Activated CD8-positive, alpha-beta memory T cell treated with anti-CD3 and anti-CD28 coated beads for 48 hours (primary cell): ENCODE data around the gene LGALS7B.
"Not testable (repeated sequence)": the region's sequence is repeated elsewhere in the genome, so short reads cannot be mapped to it uniquely, and the experiment has no call there.

Experiments
- DNase-seq, 3 experiments: peaks; one replicate each; pipeline ENCODE4 v3.0.0-alpha.2; 2020; ENCODE audit warnings: low read depth in 2 of 3, low spot score in 2 of 3

LGALS7B gene

DNA sequence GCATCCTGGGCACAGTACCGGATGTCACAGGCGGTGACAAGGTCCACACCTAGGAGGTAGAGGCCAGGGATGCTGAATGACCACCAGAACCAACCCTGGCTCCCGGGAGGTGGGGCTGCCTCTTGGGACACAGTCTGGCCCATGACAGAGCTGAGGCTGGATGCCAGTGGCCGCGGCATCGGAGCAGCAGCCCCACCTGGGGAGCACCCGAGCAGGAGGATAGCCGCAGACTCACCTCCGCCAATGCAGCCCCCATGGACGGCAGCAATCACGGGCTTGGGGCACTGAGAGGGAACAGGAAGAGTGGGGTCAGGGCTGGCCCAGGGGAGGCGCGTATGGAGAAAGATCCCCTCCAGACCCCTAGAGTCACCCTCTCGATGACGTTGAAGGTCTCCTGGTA, 28.1 kb downstream of the LGALS7B start:
- no peak for DNase-seq

DNA sequence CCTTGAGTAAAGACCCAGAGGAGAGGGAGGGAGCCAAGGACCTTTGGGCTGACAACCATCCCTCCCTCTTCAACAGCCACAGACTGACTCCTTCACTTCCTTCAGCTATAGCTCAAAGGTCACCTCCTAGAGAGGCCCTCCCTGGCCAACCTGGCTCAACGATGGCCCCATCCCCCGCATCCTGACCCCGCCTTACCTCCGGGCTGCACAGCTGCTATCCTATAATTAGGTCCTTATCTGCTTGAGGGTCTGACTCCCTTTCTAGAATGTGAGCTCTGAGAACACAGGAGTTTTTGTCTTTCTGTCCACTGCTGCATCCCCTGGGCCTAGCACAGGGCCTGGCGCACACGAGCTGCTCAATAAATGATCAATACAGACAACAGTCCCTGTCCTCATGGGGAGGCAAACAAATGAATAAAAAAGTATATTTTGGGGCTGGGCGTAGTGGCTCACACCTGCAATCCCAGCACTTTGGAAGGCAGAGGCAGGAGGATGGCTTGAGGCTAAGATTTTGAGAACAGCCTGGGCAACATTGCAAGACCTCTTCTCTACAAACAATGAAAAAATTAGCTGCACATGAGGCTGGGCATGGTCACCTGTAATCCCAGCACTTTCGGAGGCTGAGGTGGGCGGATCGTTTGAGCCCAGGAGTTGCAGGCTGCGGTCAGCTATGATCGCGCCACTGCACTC, 30.4 kb downstream of the LGALS7B start:
- DNase-seq, result no peak

DNA sequence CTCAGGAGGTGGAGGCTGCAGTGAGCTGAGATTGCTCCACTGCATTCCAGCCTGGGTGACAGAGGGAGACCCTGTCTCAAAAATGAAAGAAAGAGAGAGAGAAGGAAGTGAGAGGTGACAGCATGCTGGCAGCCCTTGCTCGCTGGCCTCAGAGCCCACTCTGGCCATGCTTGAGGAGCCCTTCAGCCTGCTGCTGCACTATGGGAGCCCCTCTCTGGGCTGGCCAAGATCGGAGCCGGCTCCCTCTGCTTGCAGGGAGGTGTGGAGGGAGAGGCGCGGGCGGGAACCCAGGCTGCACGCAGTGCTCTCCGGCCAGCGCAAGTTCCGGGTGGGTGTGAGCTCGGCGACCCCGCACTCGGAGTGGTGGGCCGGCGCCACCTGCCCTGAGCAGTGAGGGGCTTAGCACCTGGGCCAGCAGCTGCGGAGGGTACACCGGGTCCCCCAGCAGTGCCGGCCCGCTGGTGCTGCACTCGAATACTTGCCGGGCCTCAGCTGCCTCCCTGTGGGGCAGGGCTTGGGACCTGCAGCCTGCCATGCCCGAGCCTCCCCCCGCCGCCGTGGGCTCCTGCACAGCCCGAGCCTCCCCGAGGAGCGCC, 32.3 kb downstream of the LGALS7B start:
- DNase-seq, result not testable (repeated sequence)

DNA sequence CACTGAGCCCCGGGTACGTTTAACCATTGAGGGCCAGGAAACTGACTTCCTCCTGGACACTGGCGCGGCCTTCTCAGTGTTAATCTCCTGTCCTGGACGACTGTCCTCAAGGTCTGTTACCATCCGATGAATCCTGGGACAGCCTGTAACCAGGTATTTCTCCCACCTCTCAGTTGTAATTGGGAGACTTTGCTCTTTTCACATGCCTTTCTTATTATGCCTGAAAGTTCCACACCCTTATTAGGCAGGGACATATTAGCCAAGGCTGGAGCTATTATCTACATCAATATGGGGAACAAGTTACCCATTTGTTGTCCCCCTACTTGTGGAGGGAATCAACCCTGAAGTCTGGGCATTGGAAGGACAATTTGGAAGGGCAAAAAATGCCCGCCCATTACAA, 36.9 kb downstream of the LGALS7B start:
- not testable (repeated sequence) for DNase-seq

DNA sequence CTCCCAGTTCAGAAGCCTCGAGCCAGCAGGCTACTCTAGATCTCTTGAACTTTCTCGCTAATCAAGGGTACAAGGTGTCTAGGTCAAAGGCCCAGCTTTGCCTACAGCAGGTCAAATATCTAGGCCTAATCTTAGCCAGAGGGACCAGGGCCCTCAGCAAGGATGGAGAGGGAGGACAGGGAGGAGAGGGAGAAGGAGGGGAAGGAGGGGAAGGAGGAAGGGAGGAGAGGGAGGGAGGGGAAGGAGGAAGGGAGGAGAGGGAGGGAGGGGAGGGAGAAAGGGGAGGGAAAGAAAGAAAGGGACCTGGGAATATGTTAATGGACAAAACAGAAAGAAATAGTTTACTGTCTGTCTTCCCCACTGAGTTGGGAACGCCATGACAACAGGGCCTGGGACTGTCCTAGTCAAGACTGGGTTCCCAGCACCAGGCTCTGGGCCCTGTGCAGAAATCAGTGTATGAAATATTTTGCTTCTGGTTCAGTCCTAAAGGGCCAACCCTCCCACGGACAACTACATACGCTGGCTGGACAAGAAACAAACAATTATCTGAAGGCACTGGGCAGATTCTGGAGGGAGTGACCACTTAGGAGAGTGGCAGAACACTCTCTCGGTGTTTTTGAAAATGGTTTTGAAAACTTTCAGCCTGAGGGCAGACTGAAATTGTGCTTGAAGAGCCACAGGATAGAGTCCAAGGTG, 38.0 kb downstream of the LGALS7B start:
- DNase-seq, result no peak

DNA sequence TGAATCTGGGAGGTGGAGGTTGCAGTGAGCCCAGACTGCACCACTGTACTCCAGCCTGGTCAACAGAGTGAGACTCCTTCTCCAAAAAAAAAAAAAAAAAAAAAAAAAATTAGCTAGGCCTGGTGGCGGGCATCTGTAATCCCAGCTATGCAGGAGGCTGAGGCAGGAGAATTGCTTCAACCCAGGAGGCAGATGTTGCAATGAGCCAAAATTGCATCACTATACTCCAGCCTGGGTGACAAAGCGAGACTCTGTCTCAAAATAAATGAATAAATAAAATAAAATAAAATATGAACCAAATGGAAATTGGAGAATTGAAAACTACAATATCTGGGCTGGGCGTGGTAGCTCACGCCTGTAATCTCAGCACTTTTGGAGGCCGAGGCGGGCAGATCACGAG, 40.2 kb downstream of the LGALS7B start:
- DNase-seq, result not testable (repeated sequence)

DNA sequence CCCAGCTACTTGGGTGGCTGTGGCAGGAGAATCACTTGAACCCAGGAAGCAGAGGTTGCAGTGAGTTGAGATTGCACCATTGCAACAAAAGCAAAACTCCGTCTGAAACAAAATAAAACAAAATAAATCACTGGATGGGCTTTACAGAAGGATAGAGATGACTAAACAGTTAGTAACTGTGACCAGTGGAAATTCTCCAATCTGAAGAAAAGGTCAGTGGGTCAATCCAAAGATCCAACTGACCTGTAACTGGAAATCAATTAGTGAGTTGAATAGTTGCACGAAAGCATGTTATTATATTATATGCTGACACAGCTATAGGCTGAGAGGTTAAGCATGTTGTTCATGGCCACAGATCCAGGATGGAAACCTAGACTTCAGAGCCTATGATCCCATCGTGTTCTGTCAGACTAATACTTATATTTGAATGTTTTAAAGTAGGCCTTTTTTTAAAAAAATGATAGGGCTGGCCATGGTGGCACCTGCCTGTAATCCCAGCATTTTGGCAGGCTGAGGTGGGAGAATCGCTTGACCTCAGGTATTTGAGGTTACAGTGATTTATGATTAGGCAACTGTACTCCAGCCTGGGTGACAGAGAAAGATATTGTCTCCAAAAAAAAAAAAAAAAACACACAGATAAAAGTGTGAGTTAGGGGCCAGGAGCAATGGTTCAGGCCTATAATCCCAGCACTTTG, 41.2 kb downstream of the LGALS7B start:
- no peak for DNase-seq

DNA sequence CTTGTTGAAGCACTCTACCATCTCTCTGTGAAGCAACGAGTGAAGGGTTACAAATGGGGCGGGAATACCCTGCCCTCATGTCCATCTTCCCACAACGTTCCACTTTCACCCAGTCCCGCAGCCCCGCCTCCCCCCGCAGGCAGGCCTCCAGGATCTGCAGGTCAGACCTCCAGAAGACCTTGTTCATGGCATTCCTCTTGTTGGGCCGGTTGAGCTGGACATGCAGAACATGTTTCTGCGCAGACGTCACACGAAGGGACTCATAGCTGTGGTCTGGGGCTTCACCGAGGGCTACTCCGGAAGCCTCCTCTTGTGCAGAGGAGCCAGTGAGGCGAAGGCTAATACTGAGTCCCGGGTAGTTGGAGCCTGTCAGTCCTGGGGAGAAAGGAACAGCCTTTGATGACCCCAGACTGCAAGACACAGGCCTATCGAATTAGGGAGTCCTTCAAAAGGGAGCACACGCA, 42.2 kb downstream of the LGALS7B start:
- DNase-seq, result no peak

DNA sequence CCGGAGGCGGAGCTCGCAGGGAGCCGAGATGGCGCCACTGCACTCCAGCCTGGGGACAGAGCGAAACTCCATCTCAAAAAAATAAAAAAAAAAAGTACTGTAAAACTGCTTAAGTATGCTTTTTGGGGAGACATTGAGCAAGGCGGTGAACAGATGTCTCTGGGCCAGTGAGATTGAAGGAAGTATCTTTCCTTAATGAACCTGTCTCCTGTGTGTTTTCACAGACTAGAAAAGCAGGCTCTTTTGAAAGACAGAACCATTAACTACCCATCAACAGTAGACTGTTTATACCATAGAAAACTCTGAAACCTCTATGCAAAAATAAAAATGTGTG, 44.1 kb downstream of the LGALS7B start:
- DNase-seq, result no peak

DNA sequence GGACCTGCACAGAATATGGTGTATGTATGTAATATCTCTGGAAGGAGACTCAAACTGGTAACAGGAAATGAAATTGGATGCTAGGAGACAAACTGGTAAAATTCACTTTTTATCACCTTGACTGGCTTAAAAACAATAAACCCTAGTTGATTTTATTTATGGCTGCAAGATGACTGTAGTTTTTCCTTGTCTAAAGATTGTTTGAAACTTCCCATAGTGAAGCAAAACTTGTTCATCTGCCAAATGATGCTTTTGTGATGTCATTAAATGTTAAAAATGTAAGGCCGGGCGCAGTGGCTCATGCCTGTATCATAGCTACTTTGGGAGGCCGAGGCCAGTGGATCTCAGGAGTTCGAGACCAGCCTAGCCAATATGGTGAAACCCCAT, 45.1 kb downstream of the LGALS7B start:
- no peak for DNase-seq

DNA sequence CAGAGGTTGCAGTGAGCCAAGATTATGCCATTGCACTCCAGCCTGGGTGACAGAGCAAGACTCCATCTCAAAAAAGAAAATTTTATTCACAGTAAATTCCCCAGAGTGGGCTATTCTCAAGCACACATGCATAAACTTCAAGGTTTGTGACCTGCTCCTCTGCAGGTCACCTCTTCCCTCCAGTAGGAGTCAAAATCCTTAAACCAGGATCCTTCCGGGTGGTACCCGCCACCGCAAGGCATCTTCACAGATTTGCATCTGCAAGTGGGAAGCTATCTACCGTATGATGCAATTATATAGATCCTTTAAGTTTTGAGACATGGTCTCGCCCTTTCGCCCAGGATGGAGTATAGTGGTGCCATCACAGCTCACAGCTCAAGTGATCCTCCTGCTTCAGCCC, 45.6 kb downstream of the LGALS7B start:
- DNase-seq, result no peak

DNA sequence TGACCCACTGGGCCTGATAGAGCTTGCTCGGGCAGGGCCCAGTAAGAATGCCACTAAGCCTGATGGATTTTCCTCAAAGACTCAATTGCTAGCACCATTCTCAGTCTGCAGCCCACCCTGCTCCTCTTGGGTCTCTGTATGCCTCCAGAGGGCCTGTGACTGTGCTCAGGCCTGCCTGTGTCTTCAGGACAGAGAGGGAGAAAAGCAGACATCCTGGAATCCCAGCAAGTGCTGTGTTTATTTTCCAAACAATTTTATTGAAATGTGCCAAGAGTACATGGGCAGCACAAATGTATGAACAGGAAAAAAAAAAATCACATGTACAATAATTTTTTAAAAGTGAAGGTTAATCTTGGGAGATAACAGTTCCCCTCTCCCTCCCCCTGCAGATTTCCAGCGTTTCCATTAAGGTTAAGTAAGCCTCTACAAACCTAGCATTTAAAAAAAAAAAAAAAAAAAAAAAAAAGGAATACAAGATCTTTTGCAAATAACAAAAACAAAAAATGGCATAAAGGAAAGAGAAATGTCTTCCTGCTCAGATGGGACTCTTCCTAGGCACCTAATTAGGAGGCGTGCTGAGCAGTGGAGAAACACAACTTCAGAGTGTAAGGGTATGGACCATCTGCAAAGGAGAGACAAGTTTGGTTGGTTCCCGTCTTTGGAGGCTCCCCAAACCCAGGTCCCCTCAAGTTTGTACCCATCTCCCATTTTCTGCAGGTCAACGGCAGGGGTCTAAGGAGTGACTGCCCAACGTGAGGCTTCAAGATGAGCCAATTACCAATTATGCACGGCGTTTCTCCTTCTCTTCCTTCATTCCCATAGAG, 47.4 kb downstream of the LGALS7B start:
- DNase-seq, result no peak

DNA sequence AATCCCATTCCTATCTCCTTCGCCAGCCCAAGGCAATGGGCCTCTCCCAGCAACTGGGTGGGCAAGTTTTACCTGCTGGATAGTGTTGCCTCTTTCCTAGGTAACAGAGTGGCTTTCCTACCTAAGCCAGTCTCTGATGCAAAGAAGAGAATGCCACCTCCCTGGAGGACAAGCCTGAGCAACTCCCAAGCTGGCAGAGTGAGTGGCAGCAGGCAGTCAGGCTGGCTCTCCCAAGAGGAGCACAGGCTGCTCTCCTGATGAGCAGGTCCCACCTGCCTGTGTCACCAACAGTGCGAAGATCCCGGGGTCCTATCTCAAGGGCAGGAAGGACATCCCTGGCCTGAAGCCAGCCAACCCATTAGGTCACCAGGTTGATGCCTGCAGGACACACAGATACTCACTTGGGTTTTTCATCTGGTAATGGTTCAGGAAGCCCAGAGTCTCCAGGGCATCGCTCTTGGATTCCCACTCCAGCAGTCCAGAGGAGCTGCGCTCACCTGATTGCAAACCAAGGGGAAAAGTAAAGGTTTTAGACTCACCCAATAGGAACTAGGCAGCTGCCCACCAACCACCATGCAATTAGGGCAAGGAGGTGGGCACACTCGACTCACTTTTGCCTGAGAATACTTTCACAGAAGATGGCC, 48.1 kb downstream of the LGALS7B start:
- no peak for DNase-seq

DNA sequence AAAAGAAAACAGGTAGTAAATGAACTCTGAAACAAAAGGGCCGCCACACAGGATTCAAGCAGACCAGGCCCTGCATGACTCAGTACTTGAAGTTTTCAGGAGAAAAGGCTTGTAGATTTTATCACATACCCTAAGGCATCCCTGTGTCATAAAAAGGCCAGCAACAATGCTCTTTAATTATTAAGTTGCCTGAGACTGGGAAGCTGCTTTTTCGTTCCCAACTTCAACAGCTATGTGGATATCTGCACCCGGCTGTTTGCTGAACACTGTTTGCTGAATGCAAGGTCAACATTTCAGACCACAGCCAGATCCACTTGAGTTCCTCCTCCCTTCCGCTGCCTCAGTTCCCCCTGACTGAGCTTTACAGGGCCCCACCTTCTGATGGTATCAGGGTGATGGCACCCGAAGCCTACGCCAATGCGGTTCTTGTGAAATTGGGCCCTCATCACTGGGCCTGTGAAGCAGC, 48.7 kb downstream of the LGALS7B start:
- DNase-seq, result no peak

DNA sequence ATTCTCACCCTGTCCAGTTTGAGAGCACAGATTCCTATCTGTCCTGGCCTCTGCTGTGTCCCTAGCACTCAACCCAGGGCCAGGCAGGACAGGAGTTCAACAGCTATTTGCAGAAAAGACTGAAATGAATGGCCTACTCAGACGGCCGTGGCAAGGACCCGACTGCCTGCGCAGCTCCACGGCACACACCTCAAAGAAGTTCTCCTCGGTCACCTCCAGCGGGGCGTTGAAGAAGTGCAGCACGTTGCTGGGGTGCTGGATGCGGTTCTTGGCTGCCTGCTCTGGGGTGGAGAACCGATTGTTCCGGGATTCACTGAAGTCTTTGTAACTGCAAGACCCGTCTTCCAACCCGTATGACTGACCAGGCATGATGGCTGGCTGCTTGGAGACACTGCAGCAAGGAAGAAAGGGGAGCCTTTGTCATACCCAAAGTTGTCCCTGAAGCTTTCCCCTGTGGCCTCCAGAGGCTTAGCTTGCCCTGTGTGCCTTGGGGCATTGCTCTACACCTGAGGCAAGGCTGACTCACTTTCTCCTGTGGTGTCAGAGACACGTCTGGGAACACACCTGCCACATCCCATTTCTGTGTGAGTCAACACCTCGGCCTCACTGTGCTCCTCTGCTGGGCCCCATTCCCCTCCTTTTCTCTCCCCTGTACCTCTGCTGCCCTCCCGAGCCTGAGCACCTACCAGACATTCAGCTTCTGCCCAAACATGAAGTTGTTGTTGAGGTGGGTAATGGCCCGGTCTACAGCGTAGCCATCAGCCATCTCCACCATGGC, 49.4 kb downstream of the LGALS7B start:
- DNase-seq, result peak in 1 of 3 experiments; percentile 55

DNA sequence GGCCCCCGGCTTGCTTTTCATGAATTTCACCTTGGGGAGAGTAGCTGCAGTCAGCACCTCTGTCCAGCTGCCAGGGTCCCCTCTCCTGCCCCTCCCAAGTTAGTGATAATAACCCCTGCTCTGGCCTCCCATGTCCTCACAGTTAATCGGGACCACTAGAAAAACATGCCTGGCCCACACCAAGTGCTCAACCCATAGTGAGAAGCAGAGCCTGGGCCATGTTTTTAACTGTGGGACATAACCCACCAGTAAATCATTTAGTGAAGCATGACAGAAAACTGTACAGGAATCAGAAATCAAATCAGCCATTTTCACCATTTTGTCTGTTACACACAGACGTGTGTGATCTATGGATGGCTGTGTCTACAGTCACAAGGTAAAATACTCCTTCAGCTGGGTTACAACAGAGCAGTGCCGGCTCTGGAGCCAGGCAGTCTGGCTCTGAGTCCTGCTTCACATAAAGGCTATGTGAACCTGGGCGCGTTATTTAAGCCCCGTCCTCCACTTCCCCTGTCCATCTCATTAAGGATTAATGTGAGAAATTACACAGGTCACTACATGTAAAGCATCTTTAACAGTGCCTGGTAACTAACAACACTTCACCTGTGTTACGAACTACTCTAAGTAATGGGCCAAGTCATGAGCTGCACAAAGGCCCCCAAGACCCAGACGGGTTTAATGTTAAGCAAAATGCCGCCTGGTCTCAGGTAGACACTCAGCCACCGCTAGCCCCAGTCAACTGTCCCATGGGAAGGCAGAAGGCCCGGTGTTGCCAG, 50.2 kb downstream of the LGALS7B start:
- DNase-seq, result no peak

DNA sequence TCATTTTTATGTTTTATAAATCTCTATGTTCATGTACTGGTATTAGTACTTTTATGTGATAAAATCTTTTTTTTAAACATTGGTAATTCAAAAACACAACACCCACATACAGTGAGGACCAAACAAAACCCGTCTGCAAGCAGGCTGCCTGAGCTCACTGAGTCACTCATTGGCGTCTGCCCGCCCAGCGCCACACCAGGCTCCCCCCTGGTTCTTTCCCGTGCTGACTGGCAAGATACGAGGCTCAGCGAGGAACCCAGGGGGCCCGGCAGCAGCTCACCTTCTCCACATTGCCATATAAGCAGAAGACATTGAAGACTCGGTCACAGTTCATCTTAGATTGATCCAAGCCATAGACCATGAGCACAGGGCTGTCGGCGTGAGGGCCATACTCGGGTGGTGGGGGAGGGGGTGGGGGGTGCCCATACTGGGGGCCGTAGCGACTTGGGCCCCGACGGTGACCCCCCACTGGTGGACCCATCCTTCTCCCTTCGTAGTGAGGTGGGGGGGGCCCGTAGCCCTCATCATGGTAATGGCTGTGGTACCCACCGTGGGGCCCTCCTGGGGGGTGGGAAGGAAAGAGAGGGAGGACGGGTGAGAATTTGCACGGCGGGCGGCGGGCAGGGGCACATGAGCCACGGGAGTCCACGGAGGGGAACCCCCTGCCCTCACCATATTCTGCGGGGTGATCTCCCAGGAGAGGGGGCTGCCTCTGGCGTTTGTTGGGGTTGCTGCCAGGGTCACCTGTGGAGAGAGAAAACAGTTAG, 51.0 kb downstream of the LGALS7B start:
- no peak for DNase-seq

DNA sequence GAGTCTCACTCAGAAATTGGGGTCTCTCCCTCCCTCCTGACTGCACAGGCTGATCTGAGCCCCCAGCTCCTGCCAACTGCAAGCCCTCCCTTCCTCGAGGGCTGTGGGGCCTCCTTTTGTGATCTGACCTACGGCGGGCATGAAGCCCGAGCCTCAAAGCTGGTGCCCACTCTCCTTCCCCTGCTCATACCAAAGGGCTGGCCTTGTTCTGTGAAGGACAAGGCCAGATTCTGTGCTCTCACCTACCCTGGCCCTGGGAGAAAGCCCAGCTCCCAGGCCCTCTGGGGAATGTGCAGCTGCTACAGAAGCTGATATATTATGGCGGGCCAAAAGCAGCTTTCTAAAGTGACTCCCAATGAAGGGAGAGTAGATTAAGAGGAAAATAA, 51.6 kb downstream of the LGALS7B start:
- DNase-seq, result no peak
